ENCODE results near the gene ZNF593OS. TPM values are rescaled to one million over a fixed set of nuclear protein-coding genes. Genes with fewer than 3 reads are reported as not detected.

The ZNF593OS gene
- total and polyA plus RNA-seq, 10 of the 15 experiments (the other 5 are each of a cell fraction or from before 2014, with no cell fraction given): 0.16 to 1.7 (median 0.59) TPM; not detected in 6

GRCh38 chr1:26162220-26162709, 9.4 kb downstream of the ZNF593OS start (continued):
- no peak for TF ChIP-seq SMC3 (IDR thresholded peaks at IDR 0.05; ENCODE audit: borderline replicate concordance, low read length)

- peaks cover 4% of the 10 kb centered on the region for H3K4me1 ChIP-seq (ENCODE audit: control insufficient read depth, insufficient read depth, low read length)
- H3K9me3 ChIP-seq (replicated peaks; ENCODE audit: control insufficient read depth, insufficient read depth, low read length): no peaks in the 10 kb centered on the region; the same call in 2 of the 3 replicates
- in situ Hi-C loops (cut with MboI) (no loop called here), intact Hi-C loops (cut with micrococcal nuclease; ENCODE audit: unreplicated experiment) (loop anchor here (5.0 to 10.0 kb wide), 2 partner anchors 54 to 233 kb away; no protein-coding TSS in a partner anchor)
- H3K27me3 ChIP-seq (replicated peaks in 1 of 2; ENCODE audit: control insufficient read depth in 2 of 2, insufficient read depth in 2 of 2, low read length in 1 of 2): peaks cover 3 to 22% of the 10 kb centered on the region in 2 experiments
- DNase-seq (ENCODE audit: low read depth, low spot score) (no peak), FAIRE-seq (no peak), ATAC-seq (peak; percentile 70)
- 5% methylated on average over 87 of the region's 98 CpGs for WGBS (ENCODE audit: insufficient coverage, insufficient replicate concordance, low lambda C conversion rate, missing lambda C conversion rate)
- no peaks in the 10 kb centered on the region for H3K79me2 ChIP-seq (ENCODE audit: control insufficient read depth, insufficient read depth, low read length)
- H3K4me2 ChIP-seq (ENCODE audit: control insufficient read depth, insufficient read depth): peak overlapping the region; percentile 64
- H3K9ac ChIP-seq (ENCODE audit: control insufficient read depth, insufficient read depth, low read length): no peak overlapping the region
- ChIA-PET CTCF (interaction anchor here (1.0 kb wide), 1 partner anchor 16 kb away, joined by 3 read pairs; no protein-coding TSS in a partner anchor), SMC1A (ENCODE audit: uncharacterized antibody, unreplicated experiment) (no interaction called here), RAD21 (ENCODE audit: unreplicated experiment) (no interaction called here), POLR2A (no interaction called here)
- TF ChIP-seq MYC (IDR thresholded peaks at IDR 0.05; ENCODE audit: insufficient read depth, insufficient read length, insufficient replicate concordance, low read length, severe bottlenecking): no peak
- peak in 1 of 3 experiments; percentile 12; a peak in 2 of 6 replicates for TF ChIP-seq CTCF (IDR thresholded peaks at IDR 0.05 in 2 of 3, conservative IDR thresholded peaks at IDR 0.05 in 1 of 3; ENCODE audit: control insufficient read depth in 2 of 3, extremely low read depth in 1 of 3, insufficient read depth in 1 of 3, low read depth in 3 of 3, low read length in 3 of 3)
- no peak for TF ChIP-seq SMC3 (IDR thresholded peaks at IDR 0.05; ENCODE audit: borderline replicate concordance, low read length)
- TF ChIP-seq FOXM1 (IDR thresholded peaks at IDR 0.05; ENCODE audit: low read depth, low read length): no peak
- TF ChIP-seq SMARCA5 (IDR thresholded peaks at IDR 0.05): no peak
- no peak for TF ChIP-seq KLF5 (IDR thresholded peaks at IDR 0.05; ENCODE audit: partially characterized antibody)
- TF ChIP-seq ZBTB33 (IDR thresholded peaks at IDR 0.05): no peak
- TF ChIP-seq HDAC6 (IDR thresholded peaks at IDR 0.05; ENCODE audit: unreplicated experiment): peak; percentile 99
- TF ChIP-seq IRF5 (IDR thresholded peaks at IDR 0.05; ENCODE audit: borderline replicate concordance): no peak
- peak; percentile 30 for TF ChIP-seq SUZ12 (IDR thresholded peaks at IDR 0.05; ENCODE audit: unreplicated experiment)
- no peak overlapping the region for H2AFZ ChIP-seq (ENCODE audit: control insufficient read depth, low read depth, low read length)
- no peak overlapping the region for H3K27ac ChIP-seq (ENCODE audit: control insufficient read depth, insufficient read depth)
- no TSS peak for BruUV-seq (replicated peaks)
- no peak overlapping the region for H3K4me3 ChIP-seq
- no peaks in the 10 kb centered on the region for H4K20me1 ChIP-seq (ENCODE audit: control insufficient read depth, insufficient read depth)
- no peaks in the 10 kb centered on the region for H3K36me3 ChIP-seq (ENCODE audit: control insufficient read depth in 2 of 2, insufficient read depth in 2 of 2, low read length in 1 of 2)
Measured at GRCh38 chr1:26161415-26162219, 10.0 kb downstream of the ZNF593OS start.

Data from GM12878 (cell line).